GM12878 (cell line): ENCODE data around the gene DKK3. TPM values are rescaled to one million over a fixed set of nuclear protein-coding genes. Genes with fewer than 3 reads are reported as not detected.

ENCODE experiments used
- ATAC-seq: fragments of 200-7000 bp; cut with Tn5 transposase; 3 replicates; pipeline ENCODE4 v1.9.1; 2020; ENCODE audit warnings: mild to moderate bottlenecking, moderate library complexity
- BruUV-seq: library from RNA; stranded (reverse); fragments of 400-500 nt; replicated peaks from 2 replicates; lab custom pipeline; 2021; lab: Mats Ljungman, UMichigan
- CTCF ChIA-PET: fragments of 300-600 bp; sonication (Branson Sonifier 250); formaldehyde crosslinking; extraction: SDS; loops from one replicate; lab custom pipeline; 2021; ENCODE audit warnings: inconsistent platforms; lab: Yijun Ruan, JAX
- POLR2A ChIA-PET: fragments of 350-600 bp; formaldehyde crosslinking; extraction: SDS; loops from one replicate; lab custom pipeline; 2021; ENCODE audit warnings: inconsistent platforms; lab: Charles Lee
- RAD21 ChIA-PET: fragments of 300-600 bp; sonication (Branson Sonifier 250); formaldehyde crosslinking; loops from one replicate; lab custom pipeline; 2023; ENCODE audit warnings: antibody characterized with exemption; ENCODE audit not compliant: unreplicated experiment; lab: Charles Lee
- SMC1A ChIA-PET: fragments of 300-600 bp; sonication (Branson Sonifier 250); formaldehyde crosslinking; loops from one replicate; lab custom pipeline; 2023; ENCODE audit not compliant: unreplicated experiment, uncharacterized antibody; lab: Charles Lee
- DNase-seq: peaks from one replicate; pipeline ENCODE4 v3.0.0-alpha.2; 2011; ENCODE audit warnings: low read depth, low spot score
- FAIRE-seq: peaks from 3 replicates; lab custom pipeline; 2011; peaks lifted over from hg19 to GRCh38; lab: Jason Lieb, UNC
- H2AFZ ChIP-seq: 2 replicates; pipeline ENCODE4 v1.6.0; 2011; ENCODE audit warnings: low read depth, low read length, control low read depth; ENCODE audit not compliant: control insufficient read depth
- H3K27ac ChIP-seq: 2 replicates; pipeline ENCODE4 v1.5.1; 2011; ENCODE audit warnings: control low read depth; ENCODE audit not compliant: control insufficient read depth, insufficient read depth
- H3K27me3 ChIP-seq, 2 experiments: replicated peaks in 1 of 2; 2 replicates each; pipeline versions ENCODE4 v1.6.0 to v1.6.1; 2011; ENCODE audit warnings: low read length in 1 of 2; ENCODE audit not compliant: control insufficient read depth in 2 of 2, insufficient read depth in 2 of 2
- H3K36me3 ChIP-seq, 2 experiments: 2 replicates each; pipeline ENCODE4 v1.5.1; 2011; ENCODE audit warnings: low read length in 1 of 2; ENCODE audit not compliant: control insufficient read depth in 2 of 2, insufficient read depth in 2 of 2
- H3K4me1 ChIP-seq: 2 replicates; pipeline ENCODE4 v1.6.1; 2011; ENCODE audit warnings: mild to moderate bottlenecking, low read length, moderate library complexity, mixed read lengths; ENCODE audit not compliant: control insufficient read depth, insufficient read depth
- H3K4me2 ChIP-seq: 2 replicates; pipeline ENCODE4 v1.6.0; 2011; ENCODE audit warnings: control low read depth; ENCODE audit not compliant: control insufficient read depth, insufficient read depth
- H3K4me3 ChIP-seq: fragments of 200-600 bp; sonication (generic); 2 replicates; pipeline ENCODE4 v1.5.1; 2016
- H3K79me2 ChIP-seq: 2 replicates; pipeline ENCODE4 v1.6.0; 2011; ENCODE audit warnings: low read length; ENCODE audit not compliant: control insufficient read depth, insufficient read depth
- H3K9ac ChIP-seq: 2 replicates; pipeline ENCODE4 v1.8.0; 2011; ENCODE audit warnings: low read length, control low read depth, mixed read lengths; ENCODE audit not compliant: control insufficient read depth, insufficient read depth
- H3K9me3 ChIP-seq: replicated peaks from 3 replicates; pipeline ENCODE4 v1.5.1; 2011; ENCODE audit warnings: mild to moderate bottlenecking, low read length; ENCODE audit not compliant: control insufficient read depth, insufficient read depth
- H4K20me1 ChIP-seq: 2 replicates; pipeline ENCODE4 v1.6.0; 2011; ENCODE audit not compliant: control insufficient read depth, insufficient read depth
- ATF3 ChIP-seq: IDR thresholded peaks from 2 replicates; pipeline ENCODE4 v1.6.1; 2011; ENCODE audit warnings: low read depth, mild to moderate bottlenecking, low read length, moderate library complexity, borderline replicate concordance; ENCODE audit errors: extremely low read depth
- BRCA1 ChIP-seq: IDR thresholded peaks from 2 replicates; pipeline ENCODE4 v1.6.1; 2011; ENCODE audit warnings: low read depth, low read length, improper control_type of control experiment
- DPF2 ChIP-seq: fragments of 450-650 bp; IDR thresholded peaks from 2 replicates; pipeline ENCODE4 v1.6.1; 2017; ENCODE audit warnings: mild to moderate bottlenecking
- IKZF1 ChIP-seq: fragments of 450-650 bp; conservative IDR thresholded peaks from 2 replicates; pipeline ENCODE4 v1.6.1; 2017; ENCODE audit warnings: antibody characterized with exemption, mild to moderate bottlenecking
- MYB ChIP-seq: fragments of 150-350 bp; IDR thresholded peaks from 2 replicates; pipeline ENCODE4 v1.6.1; 2014; ENCODE audit warnings: mild to moderate bottlenecking, low read depth, low read length, borderline replicate concordance
- NR2C1 ChIP-seq: fragments of 450-650 bp; IDR thresholded peaks from 2 replicates; pipeline ENCODE4 v1.6.1; 2017; ENCODE audit warnings: antibody characterized with exemption, mild to moderate bottlenecking, moderate library complexity
- PKNOX1 ChIP-seq: fragments of 450-650 bp; IDR thresholded peaks from 2 replicates; pipeline ENCODE4 v1.6.1; 2016; ENCODE audit warnings: mild to moderate bottlenecking
- POLR2AphosphoS2 ChIP-seq: IDR thresholded peaks from 2 replicates; pipeline ENCODE4 v1.6.1; 2011; ENCODE audit warnings: low read depth, mild to moderate bottlenecking, low read length, improper control_type of control experiment, moderate library complexity
- RAD51 ChIP-seq: fragments of 450-650 bp; IDR thresholded peaks from 2 replicates; pipeline ENCODE4 v1.6.1; 2016; ENCODE audit warnings: moderate library complexity, mild to moderate bottlenecking, inconsistent platforms
- SRF ChIP-seq, 2 experiments: IDR thresholded peaks; 2 replicates each; pipeline ENCODE4 v1.6.1; 2011; ENCODE audit warnings: low read depth in 2 of 2, low read length in 2 of 2, mild to moderate bottlenecking in 1 of 2, moderate library complexity in 1 of 2
- TBL1XR1 ChIP-seq: IDR thresholded peaks from 2 replicates; pipeline ENCODE4 v1.6.1; 2012; ENCODE audit warnings: low read depth, low read length, improper control_type of control experiment
- ZBED1 ChIP-seq: IDR thresholded peaks from 2 replicates; pipeline ENCODE4 v1.6.1; 2016; ENCODE audit warnings: borderline replicate concordance
- WGBS: methylation state at CpG from one replicate; pipeline ENCODE4 v1.1.6; 2016; ENCODE audit warnings: low lambda C conversion rate; ENCODE audit not compliant: insufficient replicate concordance, insufficient coverage; ENCODE audit errors: missing lambda C conversion rate; 5-methylcytosine and 5-hydroxymethylcytosine counted together
- in situ Hi-C: fragments of 300-500 bp; cut with MboI; formaldehyde crosslinking; loops from 9 replicates; pipeline ENCODE4 v1.14.3; 2018; ENCODE audit warnings: mixed read lengths
- intact Hi-C: fragments of 100-400 bp; cut with micrococcal nuclease; formaldehyde crosslinking; loops from one replicate; pipeline ENCODE4 v1.14.2; 2022; ENCODE audit not compliant: unreplicated experiment
- polyA plus RNA-seq, 11 experiments: library from polyadenylated mRNA; depleted of rRNA in 4 of 11; unstranded in 6 of 11; stranded (reverse) in 5 of 11; fragments of >200 nt; fragmentation: Nextera tagmentation in 4 of 11; fragmentation: Illumina TruSeq in 1 of 11; extraction: Ambion mirVana in 4 of 11; extraction: Trizol in 1 of 11; gene quantifications; 1 replicate in 1 of 11; 2 replicates in 10 of 11; pipeline versions ENCODE4 v1.2.1 to v1.2.3, GENCODE V29; 2011 to 2016; ENCODE audit warnings: inconsistent platforms in 2 of 11, missing spikeins in 2 of 11, low read depth in 1 of 11
- total RNA-seq, 4 experiments: library from RNA; depleted of rRNA in 3 of 4; stranded (reverse); fragments of >200 nt in 3 of 4; fragmentation: Illumina TruSeq in 1 of 4; extraction: Trizol in 1 of 4; gene quantifications; 2 replicates each; pipeline versions ENCODE4 v1.2.1 to v1.2.3, GENCODE V29; 2013 to 2021
- TF ChIP-seq, protein P1 (sequence below): fragments of 450-650 bp; formaldehyde crosslinking; IDR thresholded peaks from 2 replicates; pipeline ENCODE4 v1.4.0; 2022; ENCODE audit warnings: mild to moderate bottlenecking, moderate library complexity
- TF ChIP-seq, protein P2 (sequence below): IDR thresholded peaks from 2 replicates; pipeline ENCODE4 v1.6.1; 2012; ENCODE audit warnings: low read depth, low read length, improper control_type of control experiment

Gene DKK3
- total and polyA plus RNA-seq, 10 of the 15 experiments (the other 5 are each of a cell fraction or from before 2014, with no cell fraction given): 0.07 to 0.16 (median 0.15) TPM; not detected in 7

DNA sequence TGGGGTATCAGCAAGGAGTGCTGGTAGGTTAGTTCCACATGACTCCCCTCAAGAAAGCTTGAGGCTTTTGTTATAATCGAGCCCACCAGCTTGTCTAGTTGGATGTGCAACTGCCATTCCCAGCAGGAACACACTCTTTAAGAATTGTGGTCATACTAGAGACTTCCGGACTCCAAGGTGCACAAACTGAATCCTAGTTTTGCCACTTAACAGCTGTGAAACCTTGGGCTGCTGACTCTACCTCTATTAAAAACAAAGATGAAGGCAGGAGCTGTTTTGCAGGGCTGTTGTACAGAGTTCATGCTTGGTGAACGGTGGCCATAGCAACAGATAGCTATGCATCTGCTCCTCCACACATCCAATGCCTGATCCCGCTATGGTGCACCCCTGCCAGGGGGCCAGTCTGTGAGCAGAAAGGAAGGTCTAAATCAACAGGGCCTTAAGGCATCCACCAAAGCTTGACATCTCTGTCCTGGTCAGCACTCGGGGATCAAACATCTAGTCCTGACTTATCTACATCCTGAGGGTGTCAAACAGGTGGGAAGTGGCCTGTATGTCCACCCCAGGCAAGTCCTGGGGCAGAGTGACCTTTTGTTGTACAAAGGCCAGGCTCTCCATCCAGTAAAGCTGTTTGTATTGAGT, 36.4 kb downstream of the DKK3 start:
- POLR2A ChIA-PET: no interaction called here
- intact Hi-C loops (no loop called here), in situ Hi-C loops (no loop called here)
- no peaks in the 10 kb centered on the region for H3K36me3 ChIP-seq
- no peak overlapping the region for H3K9ac ChIP-seq
- no peaks in the 10 kb centered on the region for H4K20me1 ChIP-seq
- CTCF ChIA-PET: interaction anchor here (0.6 kb wide), 1 partner anchor 95 kb away, joined by 3 read pairs; no protein-coding TSS in a partner anchor
- H2AFZ ChIP-seq: no peak overlapping the region
- no peaks in the 10 kb centered on the region; a peak in 2 of 4 replicates for H3K27me3 ChIP-seq
- 14% methylated on average over 5 of the region's 5 CpGs for WGBS
- no TSS peak for BruUV-seq
- RAD21 ChIA-PET: no interaction called here
- no peaks in the 10 kb centered on the region for H3K9me3 ChIP-seq
- no peak overlapping the region for H3K4me2 ChIP-seq
- no peak for FAIRE-seq
- no peaks in the 10 kb centered on the region for H3K79me2 ChIP-seq
- H3K4me3 ChIP-seq: no peak overlapping the region
- H3K4me1 ChIP-seq: no peaks in the 10 kb centered on the region
- no peak for TF ChIP-seq NR2C1
- TF ChIP-seq MYB: no peak
- TF ChIP-seq ZBED1: no peak
- TF ChIP-seq, protein P1, sequence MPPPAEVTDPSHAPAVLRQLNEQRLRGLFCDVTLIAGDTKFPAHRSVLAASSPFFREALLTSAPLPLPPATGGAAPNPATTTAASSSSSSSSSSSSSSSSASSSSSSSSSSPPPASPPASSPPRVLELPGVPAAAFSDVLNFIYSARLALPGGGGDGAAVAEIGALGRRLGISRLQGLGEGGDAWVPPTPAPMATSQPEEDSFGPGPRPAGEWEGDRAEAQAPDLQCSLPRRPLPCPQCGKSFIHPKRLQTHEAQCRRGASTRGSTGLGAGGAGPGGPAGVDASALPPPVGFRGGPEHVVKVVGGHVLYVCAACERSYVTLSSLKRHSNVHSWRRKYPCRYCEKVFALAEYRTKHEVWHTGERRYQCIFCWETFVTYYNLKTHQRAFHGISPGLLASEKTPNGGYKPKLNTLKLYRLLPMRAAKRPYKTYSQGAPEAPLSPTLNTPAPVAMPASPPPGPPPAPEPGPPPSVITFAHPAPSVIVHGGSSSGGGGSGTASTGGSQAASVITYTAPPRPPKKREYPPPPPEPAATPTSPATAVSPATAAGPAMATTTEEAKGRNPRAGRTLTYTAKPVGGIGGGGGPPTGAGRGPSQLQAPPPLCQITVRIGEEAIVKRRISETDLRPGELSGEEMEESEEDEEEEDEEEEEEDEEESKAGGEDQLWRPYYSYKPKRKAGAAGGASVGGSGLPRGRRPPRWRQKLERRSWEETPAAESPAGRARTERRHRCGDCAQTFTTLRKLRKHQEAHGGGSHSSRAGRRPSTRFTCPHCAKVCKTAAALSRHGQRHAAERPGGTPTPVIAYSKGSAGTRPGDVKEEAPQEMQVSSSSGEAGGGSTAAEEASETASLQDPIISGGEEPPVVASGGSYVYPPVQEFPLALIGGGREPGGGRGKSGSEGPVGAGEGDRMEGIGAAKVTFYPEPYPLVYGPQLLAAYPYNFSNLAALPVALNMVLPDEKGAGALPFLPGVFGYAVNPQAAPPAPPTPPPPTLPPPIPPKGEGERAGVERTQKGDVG: no peak
- TF ChIP-seq ATF3: no peak
- no peak for TF ChIP-seq BRCA1
- no peak for TF ChIP-seq DPF2
- TF ChIP-seq, protein P2, sequence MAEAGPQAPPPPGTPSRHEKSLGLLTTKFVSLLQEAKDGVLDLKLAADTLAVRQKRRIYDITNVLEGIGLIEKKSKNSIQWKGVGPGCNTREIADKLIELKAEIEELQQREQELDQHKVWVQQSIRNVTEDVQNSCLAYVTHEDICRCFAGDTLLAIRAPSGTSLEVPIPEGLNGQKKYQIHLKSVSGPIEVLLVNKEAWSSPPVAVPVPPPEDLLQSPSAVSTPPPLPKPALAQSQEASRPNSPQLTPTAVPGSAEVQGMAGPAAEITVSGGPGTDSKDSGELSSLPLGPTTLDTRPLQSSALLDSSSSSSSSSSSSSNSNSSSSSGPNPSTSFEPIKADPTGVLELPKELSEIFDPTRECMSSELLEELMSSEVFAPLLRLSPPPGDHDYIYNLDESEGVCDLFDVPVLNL: no peak
- TF ChIP-seq TBL1XR1: no peak
- no peak for TF ChIP-seq SRF (IDR thresholded peaks at IDR 0.05; ENCODE audit: low read depth in 2 of 2, low read length in 2 of 2)
- TF ChIP-seq PKNOX1: no peak
- TF ChIP-seq RAD51: no peak
- no peak for TF ChIP-seq POLR2AphosphoS2
- no peak for TF ChIP-seq IKZF1
- no peak for ATAC-seq
- DNase-seq: no peak
- SMC1A ChIA-PET: interaction anchor here (1.2 kb wide), 1 partner anchor 100 kb away, joined by 3 read pairs; no protein-coding TSS in a partner anchor
- H3K27ac ChIP-seq: no peak overlapping the region
